SU-DHL-6 (cell line): ENCODE results near the gene SMTNL1.

Experiments used
- EZH2phosphoT487 ChIP-seq: fragments of 200-600 bp; sonication (generic), shearing (Covaris generic); conservative IDR thresholded peaks from 2 replicates; pipeline ENCODE4 v1.6.1; 2018; ENCODE audit warnings: mild to moderate bottlenecking, antibody characterized with exemption, low read length, moderate library complexity, mixed read lengths
- TF ChIP-seq, protein P1 (sequence below): fragments of 200-600 bp; sonication (generic); IDR thresholded peaks from one replicate; pipeline ENCODE4 v1.5.1; 2017; ENCODE audit warnings: antibody characterized with exemption, mild to moderate bottlenecking, low read length, moderate library complexity; ENCODE audit not compliant: insufficient read depth, poor library complexity, severe bottlenecking

GRCh38 chr11:57584341-57584740 is 46.9 kb downstream of the SMTNL1 start:
- TF ChIP-seq, protein P1, sequence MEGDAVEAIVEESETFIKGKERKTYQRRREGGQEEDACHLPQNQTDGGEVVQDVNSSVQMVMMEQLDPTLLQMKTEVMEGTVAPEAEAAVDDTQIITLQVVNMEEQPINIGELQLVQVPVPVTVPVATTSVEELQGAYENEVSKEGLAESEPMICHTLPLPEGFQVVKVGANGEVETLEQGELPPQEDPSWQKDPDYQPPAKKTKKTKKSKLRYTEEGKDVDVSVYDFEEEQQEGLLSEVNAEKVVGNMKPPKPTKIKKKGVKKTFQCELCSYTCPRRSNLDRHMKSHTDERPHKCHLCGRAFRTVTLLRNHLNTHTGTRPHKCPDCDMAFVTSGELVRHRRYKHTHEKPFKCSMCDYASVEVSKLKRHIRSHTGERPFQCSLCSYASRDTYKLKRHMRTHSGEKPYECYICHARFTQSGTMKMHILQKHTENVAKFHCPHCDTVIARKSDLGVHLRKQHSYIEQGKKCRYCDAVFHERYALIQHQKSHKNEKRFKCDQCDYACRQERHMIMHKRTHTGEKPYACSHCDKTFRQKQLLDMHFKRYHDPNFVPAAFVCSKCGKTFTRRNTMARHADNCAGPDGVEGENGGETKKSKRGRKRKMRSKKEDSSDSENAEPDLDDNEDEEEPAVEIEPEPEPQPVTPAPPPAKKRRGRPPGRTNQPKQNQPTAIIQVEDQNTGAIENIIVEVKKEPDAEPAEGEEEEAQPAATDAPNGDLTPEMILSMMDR = no peak
- TF ChIP-seq EZH2phosphoT487 = no peak
